HG03520 (cell line): ENCODE measurements around the gene PTCD3.

Source experiments
- ATAC-seq: cut with Tn5 transposase; IDR thresholded peaks from one replicate; pipeline ENCODE4 v1.9.1; 2021; ENCODE audit warnings: mild to moderate bottlenecking, moderate library complexity; ENCODE audit not compliant: unreplicated experiment

PTCD3 gene

DNA sequence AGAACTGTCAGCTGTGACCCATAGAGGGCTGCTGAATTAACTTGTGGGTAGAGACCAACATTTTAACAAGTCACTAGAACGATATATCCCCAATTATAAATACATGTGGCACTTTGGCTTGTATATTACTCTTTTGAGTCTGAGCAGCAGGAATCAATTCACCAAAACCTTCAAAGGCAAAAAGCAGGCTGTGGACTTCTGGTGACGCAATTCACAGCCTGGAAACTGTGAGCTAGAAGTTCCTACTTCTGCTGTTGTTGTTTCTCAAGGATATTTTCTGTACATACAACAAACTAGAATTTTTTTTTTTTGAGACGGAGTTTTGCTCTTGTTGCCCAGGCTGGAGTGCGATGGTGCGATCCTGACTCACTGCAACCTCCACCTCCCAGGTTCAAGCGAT, 37.3 kb downstream of the PTCD3 start:
- no peak for ATAC-seq

- no peak for ATAC-seq
Measured at GRCh38 chr2:86143926-86144685, 38.1 kb downstream of the PTCD3 start.

- no peak for ATAC-seq
Measured at GRCh38 chr2:86147793-86148192, 41.8 kb downstream of the PTCD3 start.

DNA sequence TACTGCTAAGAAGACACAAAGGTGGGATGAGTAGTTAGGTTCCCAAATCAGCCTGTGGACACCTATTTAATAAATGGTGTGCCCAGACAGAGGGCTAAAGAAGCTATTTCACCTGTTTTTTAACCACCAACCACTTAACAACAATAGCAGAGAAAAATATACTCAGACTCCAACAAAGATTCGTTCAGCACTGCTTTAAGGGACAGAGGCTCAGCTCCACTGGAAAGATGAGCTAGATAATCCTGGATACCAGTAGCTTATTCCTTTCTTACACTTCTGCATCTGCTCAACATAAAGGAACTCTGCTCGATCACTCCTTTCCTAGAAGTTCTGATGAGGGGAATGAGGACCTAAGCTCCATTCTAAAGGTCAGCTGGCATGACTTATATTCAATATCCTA, 44.5 kb downstream of the PTCD3 start:
- no peak for ATAC-seq

GRCh38 chr2:86157009-86157556, 51.0 kb downstream of the PTCD3 start:
- no peak for ATAC-seq

DNA sequence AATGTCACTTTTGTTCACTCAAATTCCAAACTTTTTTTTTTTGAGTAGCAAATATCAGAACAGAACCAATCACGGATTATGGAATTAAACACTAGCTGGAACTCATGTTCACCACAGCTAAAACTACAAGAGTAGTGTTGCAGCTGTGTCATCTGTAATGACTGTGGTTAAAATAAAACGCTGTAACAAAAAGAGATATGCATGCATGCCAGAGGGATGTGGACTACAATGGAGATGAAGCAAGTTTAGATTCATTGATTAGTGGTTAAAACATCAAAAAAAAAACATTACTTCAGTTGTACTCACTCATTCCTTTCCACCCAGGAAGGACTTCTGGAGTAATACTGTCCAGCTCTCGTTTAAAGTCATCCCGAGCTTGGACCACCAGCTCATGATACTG, 52.3 kb downstream of the PTCD3 start:
- ATAC-seq: no peak

DNA sequence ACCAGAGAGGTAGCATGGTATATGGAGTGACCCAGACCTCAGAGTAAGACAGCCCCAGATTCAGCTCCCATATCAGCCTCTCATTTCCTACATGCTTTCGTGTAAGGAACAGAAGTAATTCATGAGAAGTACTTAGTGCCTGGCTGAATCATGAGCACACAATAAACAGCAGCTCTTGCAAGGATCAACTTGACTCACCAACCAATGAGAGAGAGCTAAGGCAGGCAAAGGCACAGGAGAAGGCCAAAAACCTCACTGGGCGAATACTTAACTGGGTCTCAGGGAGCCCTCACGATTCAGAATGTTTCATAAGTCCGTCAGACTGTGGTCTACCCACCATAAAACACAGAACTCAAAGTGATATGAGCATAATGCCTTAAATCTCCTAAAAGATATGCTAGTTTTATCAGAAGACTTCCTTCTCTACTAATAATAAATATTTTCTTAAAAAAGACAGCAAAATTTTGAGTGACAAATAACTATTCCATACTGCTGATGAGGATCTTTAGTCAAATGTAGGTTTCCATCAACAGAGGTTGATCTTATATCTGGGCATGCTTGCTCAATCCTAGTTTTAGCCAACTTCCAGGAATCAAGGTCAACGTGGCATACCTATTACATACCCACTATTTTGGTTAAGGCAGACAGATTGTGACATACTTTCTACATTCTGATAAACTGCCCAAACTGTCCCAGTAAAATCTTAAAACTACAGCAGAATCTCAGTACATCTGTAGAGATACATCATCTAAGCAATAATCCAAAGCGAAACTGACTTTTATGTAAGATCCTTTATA, 54.3 kb downstream of the PTCD3 start:
- ATAC-seq: no peak

DNA sequence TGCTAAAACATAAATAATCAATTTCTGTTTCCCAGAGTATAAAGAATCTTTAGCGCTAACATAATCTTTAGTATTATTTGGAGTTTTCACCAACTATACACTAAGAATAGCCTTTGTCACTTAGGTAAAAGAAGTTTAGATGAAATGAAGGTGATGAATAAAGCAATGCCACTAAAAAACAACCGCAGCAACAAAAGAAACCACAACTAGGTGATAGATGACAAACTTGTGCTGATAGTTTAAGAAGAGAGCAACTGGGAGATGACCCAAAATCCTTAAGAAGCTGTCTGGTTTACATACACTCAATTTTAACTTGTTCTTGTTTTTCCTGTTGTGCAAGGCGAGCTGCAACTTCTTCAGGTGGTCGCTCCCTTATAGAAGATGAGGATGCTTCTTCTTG, 64.4 kb downstream of the PTCD3 start:
- no peak for ATAC-seq

DNA sequence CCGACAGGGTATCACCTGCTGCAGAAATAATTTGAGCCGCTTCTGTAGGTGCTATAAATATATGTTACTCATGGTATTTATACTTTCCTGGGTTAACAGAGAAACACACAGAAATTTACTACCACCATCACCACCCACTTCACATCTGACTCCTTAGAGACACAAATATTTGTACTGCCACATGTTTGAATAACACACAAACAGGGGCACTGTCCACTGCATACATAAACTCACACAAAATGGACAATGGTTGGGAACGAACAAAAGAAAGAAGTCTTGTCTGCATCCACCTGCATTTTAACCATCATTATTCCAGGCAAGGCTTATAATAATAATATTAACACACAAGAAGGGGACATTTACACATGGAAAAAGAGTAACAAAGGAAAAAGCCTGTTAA, 65.3 kb downstream of the PTCD3 start:
- no peak for ATAC-seq

DNA sequence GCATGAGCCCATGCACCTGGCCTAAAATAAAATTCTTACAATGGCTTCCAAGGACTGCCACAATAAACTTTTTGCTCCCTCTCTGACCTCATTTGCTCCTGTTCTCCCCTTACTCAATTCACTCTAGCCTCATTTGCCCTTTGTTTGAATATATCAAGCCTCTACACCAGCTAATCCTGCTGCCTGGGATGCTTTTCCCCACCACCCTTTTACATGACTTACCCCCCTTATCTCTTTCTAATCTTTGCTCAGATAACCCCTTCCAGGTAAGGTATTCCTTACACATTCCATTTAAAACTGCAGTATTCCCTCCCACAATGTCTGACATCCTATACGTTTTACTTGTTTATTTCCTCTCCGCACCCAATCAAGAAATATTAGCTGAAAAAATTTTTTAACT, 66.6 kb downstream of the PTCD3 start:
- no peak for ATAC-seq

- no peak for ATAC-seq
Measured at GRCh38 chr2:86174445-86174844, 68.4 kb downstream of the PTCD3 start.

DNA sequence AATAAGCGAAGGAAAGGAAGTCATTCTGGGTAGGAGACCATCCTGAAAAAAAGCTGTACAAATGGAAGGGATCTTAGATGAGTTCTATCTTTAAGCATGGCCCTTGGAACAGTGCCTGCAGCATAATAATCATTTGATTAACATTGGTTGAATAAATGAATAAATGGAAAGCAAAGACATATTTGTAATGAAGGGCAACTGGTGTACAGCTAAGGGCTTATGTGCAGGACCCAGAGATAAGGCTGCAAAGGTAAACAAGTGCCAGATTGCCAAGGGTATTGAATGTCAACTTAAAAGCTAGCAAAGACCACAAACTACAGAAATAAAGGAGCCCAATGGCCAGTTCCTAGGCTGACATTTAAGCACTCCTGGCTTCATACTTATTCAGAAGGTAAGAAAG, 69.8 kb downstream of the PTCD3 start:
- ATAC-seq: no peak

DNA sequence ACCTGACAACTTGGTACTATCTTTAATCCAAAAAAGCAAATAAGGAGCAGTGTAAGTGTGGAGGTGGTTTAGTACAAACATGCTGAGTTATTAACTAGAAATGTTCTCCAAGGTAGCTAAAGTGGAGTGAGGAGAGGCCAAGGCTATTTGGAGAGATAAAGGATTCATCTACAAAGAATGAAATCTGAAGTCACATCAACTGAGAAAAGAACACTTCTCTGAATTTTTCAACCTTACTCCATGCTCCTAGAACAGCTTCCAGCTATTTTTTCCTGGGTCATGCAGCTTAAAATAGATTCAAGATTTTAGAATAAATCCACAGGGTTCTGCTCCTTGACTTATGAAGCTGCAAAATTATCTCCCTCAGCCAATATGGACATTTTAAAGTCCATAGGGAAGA, 70.6 kb downstream of the PTCD3 start:
- no peak for ATAC-seq

- ATAC-seq: no peak
Measured at GRCh38 chr2:86185517-86186212, 79.6 kb downstream of the PTCD3 start.

DNA sequence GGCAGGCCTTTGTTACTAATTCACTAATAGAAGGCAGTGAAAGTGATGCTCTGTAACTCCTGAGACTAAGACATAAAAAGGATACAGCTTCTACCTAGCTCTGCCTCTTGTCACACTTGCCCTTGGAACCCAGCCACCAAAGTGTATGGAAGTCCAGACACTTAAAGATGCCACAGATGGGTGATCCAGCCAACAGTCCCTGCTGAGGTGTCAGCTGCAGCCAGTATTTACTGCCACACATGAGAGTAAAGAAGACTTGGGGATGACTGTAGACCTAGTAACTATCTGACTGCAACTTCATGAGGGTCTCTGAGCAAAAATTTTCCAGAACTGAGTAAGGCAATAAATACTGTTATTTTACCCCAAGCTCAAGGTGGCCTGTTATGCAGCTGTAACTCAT, 80.4 kb downstream of the PTCD3 start:
- ATAC-seq: no peak

GRCh38 chr2:86189782-86190416, 83.9 kb downstream of the PTCD3 start:
- ATAC-seq: no peak
